Measurements from ENCODE around the gene VWA5B1.

VWA5B1 gene

GRCh38 chr1:20400341-20401177 is 109.9 kb downstream of the VWA5B1 start:
- no peak overlapping the region for H3K4me3 ChIP-seq (ENCODE audit: low read depth in 1 of 2, low read length in 2 of 2)
- no peaks in the 10 kb centered on the region for H3K4me1 ChIP-seq (ENCODE audit: control insufficient read depth in 1 of 2, insufficient read depth in 2 of 2, low read length in 2 of 2)
- no peak overlapping the region for H3K27ac ChIP-seq (ENCODE audit: low read length)
- H3K27me3 ChIP-seq (ENCODE audit: low read depth, low read length), result no peaks in the 10 kb centered on the region
- H3K36me3 ChIP-seq (ENCODE audit: control insufficient read depth in 1 of 2, insufficient read depth in 2 of 2, low read length in 2 of 2), result no peaks in the 10 kb centered on the region
- peaks cover 0 to 3% of the 10 kb centered on the region in 2 donors for H3K9me3 ChIP-seq (ENCODE audit: control insufficient read depth in 1 of 2, low read length in 2 of 2)

GRCh38 chr1:20401405-20402010 is 110.8 kb downstream of the VWA5B1 start:
- Histone ChIP-seq H3K4me3 (ENCODE audit: low read depth in 1 of 2, low read length in 2 of 2) (no peak overlapping the region), H3K27me3 (ENCODE audit: low read depth, low read length) (no peaks in the 10 kb centered on the region), H3K4me1 (ENCODE audit: control insufficient read depth in 1 of 2, insufficient read depth in 2 of 2, low read length in 2 of 2) (no peaks in the 10 kb centered on the region), H3K27ac (ENCODE audit: low read length) (no peak overlapping the region), H3K36me3 (ENCODE audit: control insufficient read depth in 1 of 2, insufficient read depth in 2 of 2, low read length in 2 of 2) (no peaks in the 10 kb centered on the region), H3K9me3 (ENCODE audit: control insufficient read depth in 1 of 2, low read length in 2 of 2) (no peaks in the 10 kb centered on the region)

- Histone ChIP-seq H3K27me3 (ENCODE audit: low read depth, low read length) (no peaks in the 10 kb centered on the region), H3K36me3 (ENCODE audit: control insufficient read depth in 1 of 2, insufficient read depth in 2 of 2, low read length in 2 of 2) (no peaks in the 10 kb centered on the region), H3K4me1 (ENCODE audit: control insufficient read depth in 1 of 2, insufficient read depth in 2 of 2, low read length in 2 of 2) (no peaks in the 10 kb centered on the region), H3K27ac (ENCODE audit: low read length) (no peak overlapping the region), H3K4me3 (ENCODE audit: low read depth in 1 of 2, low read length in 2 of 2) (no peak overlapping the region), H3K9me3 (ENCODE audit: control insufficient read depth in 1 of 2, low read length in 2 of 2) (no peaks in the 10 kb centered on the region)
Measured at GRCh38 chr1:20402585-20403422, 112.1 kb downstream of the VWA5B1 start.

- Histone ChIP-seq H3K4me1 (ENCODE audit: control insufficient read depth in 1 of 2, insufficient read depth in 2 of 2, low read length in 2 of 2) (no peaks in the 10 kb centered on the region), H3K4me3 (ENCODE audit: low read depth in 1 of 2, low read length in 2 of 2) (no peak overlapping the region), H3K27me3 (ENCODE audit: low read depth, low read length) (no peaks in the 10 kb centered on the region), H3K9me3 (ENCODE audit: control insufficient read depth in 1 of 2, low read length in 2 of 2) (no peaks in the 10 kb centered on the region), H3K36me3 (ENCODE audit: control insufficient read depth in 1 of 2, insufficient read depth in 2 of 2, low read length in 2 of 2) (no peaks in the 10 kb centered on the region), H3K27ac (ENCODE audit: low read length) (no peak overlapping the region)
Measured at GRCh38 chr1:20403423-20404145, 112.9 kb downstream of the VWA5B1 start.

- Histone ChIP-seq H3K4me3 (ENCODE audit: low read depth in 1 of 2, low read length in 2 of 2) (no peak overlapping the region), H3K27me3 (ENCODE audit: low read depth, low read length) (no peaks in the 10 kb centered on the region)
Measured at GRCh38 chr1:20404466-20404865, 113.8 kb downstream of the VWA5B1 start.

More at GRCh38 chr1:20404466-20404865, 113.8 kb downstream of the VWA5B1 start:
- Histone ChIP-seq H3K36me3 (ENCODE audit: control insufficient read depth in 1 of 2, insufficient read depth in 2 of 2, low read length in 2 of 2) (no peaks in the 10 kb centered on the region), H3K9me3 (ENCODE audit: control insufficient read depth in 1 of 2, low read length in 2 of 2) (no peaks in the 10 kb centered on the region), H3K4me1 (ENCODE audit: control insufficient read depth in 1 of 2, insufficient read depth in 2 of 2, low read length in 2 of 2) (no peaks in the 10 kb centered on the region), H3K27ac (ENCODE audit: low read length) (no peak overlapping the region)
